ENCODE measurements around the gene SEC24C.

The SEC24C gene

GRCh38 chr10:73819513-73820093 is 75.4 kb downstream of the SEC24C start:
- H3K4me3 ChIP-seq (ENCODE audit: low read depth, low read length) = no peak overlapping the region
- no peak for TF ChIP-seq CTCF (IDR thresholded peaks at IDR 0.05; ENCODE audit: insufficient read depth, low read depth, low read length, missing control alignments)

More at GRCh38 chr10:73819513-73820093, 75.4 kb downstream of the SEC24C start:
- no peak for DNase-seq (ENCODE audit: low read depth)

Data from GM12865 (cell line).